Muscle layer of duodenum (tissue), 2 donors: ENCODE data around the gene PAMR1.

ENCODE experiments used
- H3K27ac ChIP-seq: one replicate; pipeline ENCODE4 v1.7.0; 2013; ENCODE audit warnings: mild to moderate bottlenecking, low read length
- H3K27me3 ChIP-seq: one replicate; pipeline ENCODE4 v1.7.0; 2013; ENCODE audit warnings: low read depth, mild to moderate bottlenecking, control low read depth, low read length
- H3K36me3 ChIP-seq, 2 donors: one replicate each; pipeline ENCODE4 v1.7.0; 2013; ENCODE audit warnings: low read length in 2 of 2, control low read depth in 1 of 2, mild to moderate bottlenecking in 1 of 2; ENCODE audit not compliant: insufficient read depth in 2 of 2, control insufficient read depth in 1 of 2
- H3K4me1 ChIP-seq, 2 donors: one replicate each; pipeline ENCODE4 v1.7.0; 2013; ENCODE audit warnings: low read length in 2 of 2, mild to moderate bottlenecking in 2 of 2, control low read depth in 1 of 2, moderate library complexity in 1 of 2; ENCODE audit not compliant: insufficient read depth in 2 of 2, control insufficient read depth in 1 of 2
- H3K4me3 ChIP-seq, 2 donors: one replicate each; pipeline ENCODE4 v1.7.0; 2013; ENCODE audit warnings: low read length in 2 of 2, low read depth in 1 of 2, mild to moderate bottlenecking in 1 of 2
- H3K9me3 ChIP-seq, 2 donors: one replicate each; pipeline ENCODE4 v1.7.0; 2013; ENCODE audit warnings: low read length in 2 of 2, control low read depth in 1 of 2, mild to moderate bottlenecking in 1 of 2; ENCODE audit not compliant: control insufficient read depth in 1 of 2
- donor health status: healthy.

Gene PAMR1

DNA sequence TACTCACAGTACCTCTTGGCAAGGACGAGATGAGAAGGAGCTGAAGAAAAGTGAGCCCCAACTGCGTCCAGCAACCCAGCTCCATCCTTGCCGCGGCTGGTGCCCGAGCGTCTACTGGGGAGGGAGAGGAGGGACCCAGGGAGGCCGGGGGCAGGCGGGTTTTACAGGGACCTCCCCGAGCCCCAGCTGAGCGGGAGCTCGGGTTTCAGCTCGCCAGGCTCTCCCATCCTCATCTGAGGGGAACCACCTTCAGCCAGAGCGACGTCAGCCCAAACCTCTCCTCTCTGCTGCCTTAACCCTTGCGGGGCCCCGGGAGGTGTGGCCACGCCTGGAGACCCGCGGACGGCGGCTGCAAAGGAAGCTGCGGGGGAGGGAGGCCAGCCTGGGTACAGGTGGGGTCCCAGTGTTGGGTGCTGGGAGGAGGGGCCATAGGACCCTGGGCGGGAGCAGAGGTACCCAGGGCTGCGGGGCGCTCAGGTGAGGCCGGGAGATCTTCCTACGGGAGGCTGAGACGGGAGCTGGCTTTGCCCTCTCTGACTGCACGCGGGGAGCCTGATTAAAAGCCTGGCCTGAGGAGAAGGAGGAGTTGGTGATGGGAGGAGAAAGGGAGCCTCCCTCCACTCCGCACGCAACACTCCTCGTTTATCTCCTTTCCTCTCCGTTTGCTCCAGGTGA is at the start of gene PAMR1:
PAMR1 (minus strand) TSS at position 116 of the 675 bp plus-strand sequence; CDS start at position 85, 31 bp downstream.
- H3K4me1 ChIP-seq, result peaks cover 0 to 12% of the 10 kb centered on the region in 2 donors
- H3K9me3 ChIP-seq, result no peaks in the 10 kb centered on the region
- H3K27me3 ChIP-seq, result peaks cover 11% of the 10 kb centered on the region
- H3K4me3 ChIP-seq, result peak within 1 kb of the TSS; percentile 31 to 63
- no peak within 1 kb of the TSS for H3K27ac ChIP-seq
- H3K36me3 ChIP-seq, result no peaks in the 10 kb centered on the region

DNA sequence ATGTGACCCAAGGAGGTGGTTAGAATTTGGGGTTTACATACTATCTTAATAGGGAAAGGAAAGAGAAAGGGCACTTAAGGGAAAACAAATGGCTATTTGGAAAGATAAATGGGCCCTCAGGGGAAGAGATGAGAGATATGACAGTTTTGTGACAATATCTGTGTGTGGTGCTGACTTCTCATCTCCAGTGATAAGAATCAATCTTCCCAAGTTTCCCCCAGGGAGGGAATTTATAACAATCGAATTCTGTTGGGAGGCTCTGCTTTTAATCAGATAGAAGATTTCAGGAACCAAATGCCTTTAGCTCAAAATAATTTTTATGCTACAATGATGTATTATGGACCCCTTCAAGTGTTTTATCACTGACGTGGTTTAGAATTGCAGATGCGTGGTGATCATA is 46.3 kb upstream of the PAMR1 start:
- H3K9me3 ChIP-seq, result peaks cover 0 to 10% of the 10 kb centered on the region in 2 donors
- no peaks in the 10 kb centered on the region for H3K4me1 ChIP-seq
- H3K36me3 ChIP-seq, result no peaks in the 10 kb centered on the region
- H3K27me3 ChIP-seq, result no peaks in the 10 kb centered on the region
- H3K4me3 ChIP-seq, result no peak overlapping the region
- H3K27ac ChIP-seq, result no peak overlapping the region

- H3K4me1 ChIP-seq, result peaks cover 0 to 15% of the 10 kb centered on the region in 2 donors
- H3K36me3 ChIP-seq, result no peaks in the 10 kb centered on the region
- no peak overlapping the region for H3K4me3 ChIP-seq
- H3K27me3 ChIP-seq, result no peaks in the 10 kb centered on the region
- peaks cover 0 to 10% of the 10 kb centered on the region in 2 donors for H3K9me3 ChIP-seq
- H3K27ac ChIP-seq, result no peak overlapping the region
These were observed 42.5 kb upstream of the PAMR1 start for GRCh38 chr11:35567737-35568465.

- no peak overlapping the region for H3K27ac ChIP-seq
- no peaks in the 10 kb centered on the region for H3K36me3 ChIP-seq
- H3K9me3 ChIP-seq, result peaks cover 0 to 10% of the 10 kb centered on the region in 2 donors
- H3K4me3 ChIP-seq, result no peak overlapping the region
- no peaks in the 10 kb centered on the region for H3K27me3 ChIP-seq
- H3K4me1 ChIP-seq, result peaks cover 0 to 15% of the 10 kb centered on the region in 2 donors
These were observed 41.5 kb upstream of the PAMR1 start for GRCh38 chr11:35566885-35567284.

DNA sequence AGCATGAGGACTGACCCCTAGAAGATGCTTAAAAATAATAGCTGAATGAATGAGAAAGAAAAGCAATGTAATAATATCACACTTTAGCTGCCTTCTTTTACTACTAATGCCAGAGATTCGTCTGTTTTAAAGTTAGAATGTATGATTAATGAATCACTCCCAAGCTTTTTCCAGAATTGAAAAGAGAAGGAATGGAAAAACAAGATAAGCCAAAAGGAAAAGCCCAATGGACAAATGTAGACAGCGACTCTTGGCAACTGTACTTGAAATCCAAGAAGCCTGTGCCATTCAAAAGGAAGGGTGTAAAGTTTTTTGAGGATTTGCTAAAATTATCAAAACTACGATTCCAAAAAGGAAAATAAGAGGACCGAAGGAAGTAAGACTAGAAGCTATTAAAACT is 40.8 kb upstream of the PAMR1 start:
- no peaks in the 10 kb centered on the region for H3K27me3 ChIP-seq
- H3K4me3 ChIP-seq, result no peak overlapping the region
- no peak overlapping the region for H3K27ac ChIP-seq
- no peaks in the 10 kb centered on the region for H3K36me3 ChIP-seq
- H3K9me3 ChIP-seq, result peaks cover 0 to 10% of the 10 kb centered on the region in 2 donors
- peaks cover 0 to 15% of the 10 kb centered on the region in 2 donors for H3K4me1 ChIP-seq

- H3K4me1 ChIP-seq, result peaks cover 0 to 15% of the 10 kb centered on the region in 2 donors
- H3K36me3 ChIP-seq, result no peaks in the 10 kb centered on the region
- H3K9me3 ChIP-seq, result peaks cover 0 to 10% of the 10 kb centered on the region in 2 donors
- H3K27me3 ChIP-seq, result no peaks in the 10 kb centered on the region
- no peak overlapping the region for H3K4me3 ChIP-seq
- H3K27ac ChIP-seq, result no peak overlapping the region
These were observed 38.8 kb upstream of the PAMR1 start for GRCh38 chr11:35564245-35564595.

DNA sequence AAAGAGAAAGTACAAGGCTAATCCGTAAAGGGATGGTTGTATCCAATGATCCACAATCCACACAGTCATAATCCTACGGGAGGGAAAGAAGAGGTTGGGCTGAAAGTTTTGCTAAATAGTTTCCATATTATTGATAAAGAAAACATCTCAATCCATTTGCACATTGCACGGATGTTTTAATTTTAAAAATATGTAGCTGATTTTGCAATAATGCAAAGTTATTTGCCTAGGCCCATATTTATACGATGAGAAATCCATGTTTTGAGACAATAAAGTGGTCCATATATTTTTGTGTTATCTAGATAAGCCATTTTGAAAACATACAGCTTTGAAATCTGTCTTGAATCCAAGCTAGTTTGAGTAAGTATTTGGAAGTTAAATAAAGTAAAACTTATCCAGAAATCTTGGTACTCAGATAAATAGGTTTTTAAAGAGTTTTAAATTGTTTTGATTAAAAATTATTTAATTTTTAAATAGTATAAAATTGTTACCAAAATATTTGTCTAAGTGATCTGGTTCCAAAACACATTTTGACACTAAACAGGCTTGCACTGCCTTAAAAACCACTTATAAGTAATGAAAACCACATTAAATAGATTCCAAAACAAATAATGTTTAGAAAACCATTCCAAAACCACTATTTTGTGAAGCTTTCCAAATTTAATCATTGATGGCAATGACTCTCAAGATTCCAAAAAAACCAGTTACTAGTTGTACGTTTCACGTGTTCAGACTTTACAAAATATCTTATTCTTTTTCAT is 38.2 kb upstream of the PAMR1 start:
- peaks cover 0 to 20% of the 10 kb centered on the region in 2 donors for H3K4me1 ChIP-seq
- H3K4me3 ChIP-seq, result no peak overlapping the region
- H3K27me3 ChIP-seq, result no peaks in the 10 kb centered on the region
- no peak overlapping the region for H3K27ac ChIP-seq
- no peaks in the 10 kb centered on the region for H3K36me3 ChIP-seq
- H3K9me3 ChIP-seq, result peaks cover 0 to 8% of the 10 kb centered on the region in 2 donors

- no peak overlapping the region for H3K27ac ChIP-seq
- H3K9me3 ChIP-seq, result no peaks in the 10 kb centered on the region
- H3K36me3 ChIP-seq, result no peaks in the 10 kb centered on the region
- no peak overlapping the region for H3K4me3 ChIP-seq
- H3K4me1 ChIP-seq, result peaks cover 0 to 20% of the 10 kb centered on the region in 2 donors
- H3K27me3 ChIP-seq, result no peaks in the 10 kb centered on the region
These were observed 34.5 kb upstream of the PAMR1 start for GRCh38 chr11:35559949-35560348.

DNA sequence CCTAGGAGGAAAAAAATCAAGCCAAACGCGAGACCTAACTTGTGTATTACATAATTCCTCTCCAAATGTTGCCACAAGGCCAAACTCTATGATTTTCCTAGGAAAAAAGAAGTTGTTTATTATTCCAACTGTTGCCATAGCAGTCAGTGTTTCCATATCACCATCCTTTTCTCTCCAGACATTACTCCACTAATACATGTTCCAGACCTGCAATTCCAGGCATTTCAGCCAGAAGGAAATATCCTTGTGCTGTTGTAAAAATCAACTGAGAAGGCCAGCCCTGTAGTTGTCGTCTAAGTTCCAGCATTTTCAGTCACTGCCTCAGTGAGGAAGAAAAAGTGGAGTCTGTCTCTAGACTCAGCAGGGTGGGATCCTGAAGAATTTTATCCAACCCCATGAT is 33.1 kb upstream of the PAMR1 start:
- Histone ChIP-seq H3K27me3 (no peaks in the 10 kb centered on the region), H3K27ac (peak overlapping the region; percentile 34), H3K4me3 (no peak overlapping the region), H3K9me3 (no peaks in the 10 kb centered on the region), H3K4me1 (peaks cover 0 to 10% of the 10 kb centered on the region in 2 donors), H3K36me3 (no peaks in the 10 kb centered on the region)

- Histone ChIP-seq H3K36me3 (no peaks in the 10 kb centered on the region), H3K27me3 (no peaks in the 10 kb centered on the region), H3K4me3 (no peak overlapping the region), H3K9me3 (no peaks in the 10 kb centered on the region), H3K4me1 (peaks cover 0 to 10% of the 10 kb centered on the region in 2 donors), H3K27ac (no peak overlapping the region)
These were observed 30.1 kb upstream of the PAMR1 start for GRCh38 chr11:35555488-35555887.
